ENCODE measurements around the gene CTCF.

Gene CTCF

DNA sequence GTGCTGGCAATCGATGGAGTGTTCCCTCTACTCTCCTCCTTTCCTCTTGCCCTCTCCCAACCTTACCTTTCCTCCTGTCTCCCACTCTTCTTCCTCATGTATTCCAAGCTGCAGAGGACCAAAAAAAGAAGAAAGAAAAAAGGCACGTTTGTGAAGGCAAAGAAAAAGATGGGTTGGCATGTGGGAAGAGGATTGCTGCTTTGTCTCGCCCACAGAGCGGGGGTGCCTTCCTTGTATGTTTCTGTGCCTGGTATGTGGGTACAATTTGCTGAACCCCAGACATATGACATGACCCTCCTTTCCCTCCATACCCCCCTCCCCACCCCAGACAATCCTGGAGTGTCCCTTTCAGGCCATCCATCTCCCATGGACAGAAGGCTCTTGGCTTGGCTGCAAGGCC, 13.1 kb upstream of the CTCF start:
- no peak for DNase-seq (ENCODE audit: low spot score)

DNA sequence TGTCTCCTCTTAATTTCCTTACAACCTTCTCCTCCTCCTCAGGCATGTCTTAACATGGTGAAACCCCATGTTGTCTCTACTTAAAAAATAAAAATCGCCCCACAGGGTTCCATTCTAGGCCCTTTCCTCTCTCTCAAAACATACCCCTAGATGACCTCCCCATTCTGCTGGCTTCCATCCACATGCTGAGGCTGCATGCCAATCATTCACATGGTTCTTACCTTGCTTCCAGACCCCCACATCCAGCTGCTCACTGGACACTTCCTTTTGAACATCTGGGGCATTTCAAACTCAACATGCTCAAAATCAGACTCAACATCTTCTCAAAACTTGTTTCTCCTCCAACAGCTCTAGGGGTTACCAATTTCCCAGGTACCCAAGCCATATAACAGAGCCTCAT, 12.4 kb upstream of the CTCF start:
- no peak for DNase-seq (ENCODE audit: low spot score)

DNA sequence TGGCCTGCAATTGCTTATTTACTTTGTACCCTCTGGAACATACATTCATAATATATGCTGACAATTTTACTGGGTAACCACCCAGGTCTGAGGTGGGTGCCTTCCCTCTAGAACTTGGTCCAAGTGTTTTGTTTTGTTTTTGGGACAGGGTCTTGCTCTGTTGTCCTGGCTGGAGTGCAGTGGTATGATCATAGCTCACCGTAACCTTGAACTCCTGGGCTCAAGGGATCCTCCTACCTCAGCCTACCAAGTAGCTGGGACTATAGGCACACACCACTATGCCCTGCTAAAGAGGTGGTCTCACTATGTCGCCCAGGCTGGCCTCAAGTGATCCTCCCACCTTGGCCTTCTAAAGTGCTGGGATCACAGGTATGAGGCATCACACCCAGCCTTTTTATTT, 11.2 kb upstream of the CTCF start:
- DNase-seq (ENCODE audit: low spot score), result no peak

DNA sequence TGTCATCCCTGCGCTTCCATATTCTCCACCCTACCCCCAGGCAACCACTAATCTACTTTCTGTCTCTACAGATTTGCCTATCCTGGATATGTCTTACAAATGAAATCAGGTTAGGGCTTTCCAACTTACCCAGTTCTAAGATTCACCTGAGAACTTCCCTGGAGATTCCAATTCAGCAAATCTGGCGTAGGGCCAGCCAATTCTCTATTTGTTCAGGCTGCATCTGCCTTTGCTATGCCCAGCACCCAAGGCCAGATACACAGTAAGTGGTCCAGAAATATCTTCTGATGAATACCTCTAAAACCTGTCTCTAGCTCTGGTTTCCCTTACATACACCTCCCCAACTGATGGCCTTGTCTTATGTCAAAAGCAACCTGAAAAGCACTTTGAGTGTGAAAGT, 10.4 kb upstream of the CTCF start:
- DNase-seq (ENCODE audit: low spot score), result no peak

- peak; percentile 6 for DNase-seq (ENCODE audit: low spot score)
Observed at GRCh38 chr16:67552476-67552875, 9.8 kb upstream of the CTCF start.

GRCh38 chr16:67555795-67556212, 6.5 kb upstream of the CTCF start:
- no peak for DNase-seq (ENCODE audit: low spot score)

- no peak for DNase-seq (ENCODE audit: low spot score)
Observed at GRCh38 chr16:67558859-67559258, 3.5 kb upstream of the CTCF start.

GRCh38 chr16:67560827-67561342, 1.4 kb upstream of the CTCF start:
- no peak for DNase-seq (ENCODE audit: low spot score)

- DNase-seq (ENCODE audit: low spot score), result peak; percentile 16
Observed at GRCh38 chr16:67561501-67561823, 864 bp upstream of the CTCF start.

- peak; percentile 96 for DNase-seq (ENCODE audit: low spot score)
Observed at GRCh38 chr16:67561824-67562525, 351 bp upstream of the CTCF start.

GRCh38 chr16:67562918-67563707, 787 bp downstream of the CTCF start:
- peak; percentile 66 for DNase-seq (ENCODE audit: low spot score)

DNA sequence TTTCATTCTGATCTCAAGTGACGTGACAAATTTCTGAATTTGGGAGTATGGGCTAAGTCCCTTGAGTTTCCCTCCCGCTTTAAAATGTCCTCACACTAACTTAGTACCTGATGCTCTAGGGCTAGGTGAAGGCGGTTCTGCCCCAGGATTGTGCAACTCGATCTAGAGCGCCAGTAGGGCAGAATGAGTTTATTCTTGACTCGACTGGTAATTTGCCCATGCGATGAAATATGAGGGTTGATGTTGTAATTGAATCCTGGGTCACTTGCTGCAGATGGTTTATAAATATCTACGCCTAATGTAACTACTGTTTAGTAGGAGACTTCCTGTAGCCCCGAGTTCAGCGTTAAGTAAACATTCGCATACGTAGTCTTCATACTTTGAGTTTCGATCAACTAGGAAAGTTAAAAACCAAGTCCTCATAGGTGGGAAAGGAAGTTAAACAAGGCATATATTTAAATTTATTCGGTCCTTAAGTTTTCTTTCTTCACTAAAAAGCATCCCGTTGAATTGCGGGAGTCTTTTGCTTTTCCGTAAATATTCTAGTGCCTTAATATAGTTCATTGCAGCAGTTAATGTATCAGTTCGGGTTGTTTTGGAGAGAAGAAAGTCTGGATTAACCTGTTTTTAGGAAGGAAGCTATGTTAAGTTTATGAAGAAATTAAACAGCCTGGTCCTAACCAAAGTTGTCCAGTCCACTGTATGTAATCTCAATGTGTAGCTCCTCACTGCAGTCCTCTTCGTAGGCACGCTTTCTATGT, 1.6 kb downstream of the CTCF start:
- DNase-seq (ENCODE audit: low spot score), result no peak

DNA sequence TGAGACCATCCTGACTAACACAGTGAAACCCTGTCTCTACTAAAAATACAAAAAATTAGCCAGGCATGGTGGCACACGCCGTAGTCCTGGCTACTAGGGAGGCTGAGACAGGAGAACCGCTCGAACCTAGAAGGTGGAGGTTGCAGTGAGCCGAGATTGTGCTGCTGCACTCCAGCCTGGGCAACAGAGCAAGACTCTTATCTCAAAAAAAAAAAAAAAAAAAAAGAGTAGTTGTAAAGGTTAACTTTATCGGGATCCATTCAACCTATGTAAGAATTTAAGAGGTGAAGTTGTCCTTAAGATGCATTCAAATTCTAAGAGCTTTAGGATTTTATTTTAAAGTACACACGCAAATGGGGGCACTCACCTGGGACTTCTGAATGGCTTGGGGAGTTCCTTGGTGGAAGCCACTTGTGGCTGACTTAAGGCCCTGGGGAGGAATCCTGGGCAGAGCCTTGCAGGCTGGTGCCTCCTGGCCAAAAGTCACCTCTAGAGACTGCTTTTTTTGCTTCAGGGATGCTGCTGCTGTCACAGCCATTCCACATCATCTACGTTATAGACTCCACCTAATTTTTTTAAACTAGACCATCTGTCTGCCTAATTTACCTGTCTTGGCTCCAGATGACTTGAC, 3.3 kb downstream of the CTCF start:
- no peak for DNase-seq (ENCODE audit: low spot score)

GRCh38 chr16:67571464-67571863, 9.1 kb downstream of the CTCF start:
- DNase-seq (ENCODE audit: low spot score), result no peak

- no peak for DNase-seq (ENCODE audit: low spot score)
Observed at GRCh38 chr16:67571981-67572431, 9.7 kb downstream of the CTCF start.

DNA sequence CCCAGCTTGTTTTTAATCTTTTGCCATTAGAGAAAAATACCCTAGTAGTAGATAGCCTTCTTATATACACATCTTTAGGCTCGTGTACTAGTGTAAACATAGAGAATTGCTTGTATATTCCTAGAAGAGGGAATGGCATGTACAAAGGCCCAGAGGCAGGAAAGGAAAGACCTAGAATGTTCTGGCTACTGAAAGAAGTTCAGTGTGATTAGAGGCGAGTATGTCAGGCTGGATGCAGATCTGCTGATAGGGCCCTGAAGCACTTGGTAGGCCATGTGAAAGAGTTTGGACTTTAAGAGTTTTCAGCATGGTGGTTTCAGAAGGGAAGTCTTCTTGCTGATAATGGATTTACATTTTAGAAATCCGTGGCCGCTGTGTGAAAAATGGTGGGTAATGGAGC, 17.4 kb downstream of the CTCF start:
- DNase-seq (ENCODE audit: low spot score), result no peak

DNA sequence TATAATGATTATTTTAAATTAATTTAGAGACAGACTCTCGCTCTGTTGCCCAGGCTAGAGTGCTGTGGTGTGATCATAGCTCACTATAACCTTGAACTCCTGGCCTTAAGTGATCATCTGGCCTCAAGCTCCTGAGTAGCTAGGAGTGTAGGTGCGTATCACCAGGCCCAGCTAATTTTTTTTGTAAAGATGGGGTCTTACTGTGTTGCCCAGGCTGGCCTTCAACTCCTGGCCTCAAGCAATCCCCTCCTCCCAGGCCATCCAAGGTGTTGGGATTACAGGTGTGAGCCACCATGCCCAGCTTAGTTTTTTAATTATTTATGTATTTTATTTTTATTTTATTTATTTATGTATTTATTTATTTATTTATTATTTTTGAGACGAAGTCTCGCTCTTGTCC, 17.9 kb downstream of the CTCF start:
- DNase-seq (ENCODE audit: low spot score), result no peak

DNA sequence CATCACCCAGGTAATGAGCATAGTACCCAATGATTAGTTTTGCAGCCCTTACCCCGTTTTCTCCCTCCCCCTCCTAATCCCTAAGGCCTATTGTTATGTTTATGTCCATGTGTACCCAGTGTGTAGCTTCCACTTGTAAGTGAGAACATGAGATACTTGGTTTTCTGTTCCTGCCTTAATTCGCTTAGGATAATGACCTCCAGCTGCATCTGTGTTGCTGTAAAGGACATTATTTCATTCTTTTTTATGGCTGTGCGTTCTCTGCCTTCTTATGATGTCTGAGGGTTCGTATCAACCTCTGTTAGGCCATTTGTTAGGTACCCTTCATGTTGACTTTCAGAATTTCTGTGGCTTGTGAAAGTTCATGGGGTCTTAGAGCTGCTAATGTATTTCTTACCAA, 31.0 kb downstream of the CTCF start:
- peak; percentile 17 for DNase-seq (ENCODE audit: low spot score)

GRCh38 chr16:67593701-67594100, 31.4 kb downstream of the CTCF start:
- DNase-seq (ENCODE audit: low spot score), result no peak

GRCh38 chr16:67594256-67594915, 32.1 kb downstream of the CTCF start:
- DNase-seq (ENCODE audit: low spot score), result no peak

DNA sequence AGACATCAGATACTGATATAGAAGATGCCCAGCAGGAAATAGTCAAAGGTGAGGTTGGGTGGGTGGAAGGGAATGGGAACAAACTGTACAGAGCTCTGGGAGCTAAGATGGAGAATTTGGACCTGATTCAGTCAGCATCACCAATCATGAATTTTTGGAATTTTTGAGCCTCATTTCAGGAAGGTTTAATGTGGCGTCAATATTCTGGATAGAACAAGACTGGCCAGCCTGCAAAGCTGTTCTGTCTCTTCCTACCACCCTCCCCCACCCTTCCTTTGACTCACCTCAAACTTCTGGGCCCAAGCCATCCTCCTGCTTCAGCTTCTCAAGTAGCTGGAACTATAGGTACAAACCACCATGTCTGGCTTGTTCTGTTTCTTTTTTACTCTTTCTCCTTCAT, 32.6 kb downstream of the CTCF start:
- DNase-seq (ENCODE audit: low spot score), result no peak

- no peak for DNase-seq (ENCODE audit: low spot score)
Observed at GRCh38 chr16:67598527-67598926, 36.2 kb downstream of the CTCF start.
